ENCODE data around the gene MYH7. TPM values are rescaled to one million over a fixed set of nuclear protein-coding genes. Genes with fewer than 3 reads are reported as not detected.

The MYH7 gene
- total RNA-seq, 1 experiment from 2014 or later = not detected

DNA sequence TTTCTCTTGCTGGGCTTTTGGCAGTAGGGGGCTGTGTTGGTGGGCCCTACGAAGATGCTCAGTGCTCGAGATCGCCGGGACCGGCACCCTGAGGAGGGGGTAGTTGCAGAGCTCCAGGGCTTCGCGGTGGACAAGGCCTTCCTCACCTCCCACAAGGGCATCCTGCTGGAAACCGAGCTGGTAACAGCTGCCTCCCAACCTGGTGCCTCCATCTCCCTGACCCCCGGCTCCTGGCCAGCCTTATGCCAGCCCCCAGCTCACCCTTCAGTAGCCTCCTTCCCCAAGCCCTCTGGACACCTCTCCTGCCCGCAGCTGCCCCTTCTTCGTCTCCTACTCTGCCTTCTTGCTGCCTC lies 58.3 kb downstream of the MYH7 start (continued):
- TF ChIP-seq, protein P1, sequence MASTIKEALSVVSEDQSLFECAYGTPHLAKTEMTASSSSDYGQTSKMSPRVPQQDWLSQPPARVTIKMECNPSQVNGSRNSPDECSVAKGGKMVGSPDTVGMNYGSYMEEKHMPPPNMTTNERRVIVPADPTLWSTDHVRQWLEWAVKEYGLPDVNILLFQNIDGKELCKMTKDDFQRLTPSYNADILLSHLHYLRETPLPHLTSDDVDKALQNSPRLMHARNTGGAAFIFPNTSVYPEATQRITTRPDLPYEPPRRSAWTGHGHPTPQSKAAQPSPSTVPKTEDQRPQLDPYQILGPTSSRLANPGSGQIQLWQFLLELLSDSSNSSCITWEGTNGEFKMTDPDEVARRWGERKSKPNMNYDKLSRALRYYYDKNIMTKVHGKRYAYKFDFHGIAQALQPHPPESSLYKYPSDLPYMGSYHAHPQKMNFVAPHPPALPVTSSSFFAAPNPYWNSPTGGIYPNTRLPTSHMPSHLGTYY (CRISPR knock-in tag; IDR thresholded peaks at IDR 0.05) = no peak

DNA sequence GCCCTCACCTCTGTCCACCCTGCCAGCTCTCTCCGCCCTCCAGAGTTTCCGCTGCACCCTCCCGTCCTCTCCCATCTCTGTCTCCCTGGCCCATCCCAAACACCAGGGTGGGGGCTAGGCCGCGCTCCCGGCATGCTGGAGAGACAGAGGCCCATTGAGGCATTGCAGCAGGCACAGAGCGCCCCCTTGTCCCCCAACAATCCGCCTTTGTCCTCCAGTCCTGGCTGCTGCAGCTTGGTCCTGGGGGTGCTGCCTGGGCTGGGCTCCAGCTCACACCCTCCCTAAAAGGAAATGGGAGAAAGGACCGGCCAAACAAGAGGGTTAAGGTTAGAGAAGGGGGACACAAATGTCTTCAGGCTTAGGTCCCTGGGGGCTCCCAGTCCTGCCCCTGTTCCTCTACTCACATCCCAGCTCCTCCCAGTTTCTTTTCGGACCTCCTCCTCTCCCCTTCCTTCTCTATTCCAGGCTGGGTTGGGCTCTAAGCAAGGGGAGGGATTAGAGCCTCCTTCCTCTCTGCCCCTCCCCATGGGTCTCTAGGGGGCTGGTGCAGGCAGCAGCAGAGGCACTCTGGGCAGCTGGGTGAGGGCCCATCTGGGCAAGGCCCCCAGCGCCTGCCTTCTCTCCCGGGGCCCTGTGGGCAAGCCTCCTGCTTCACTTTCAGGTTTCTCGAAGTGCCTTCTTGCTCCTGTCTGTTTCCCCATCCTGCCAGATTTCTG lies 58.8 kb downstream of the MYH7 start, which contains the start of gene CMTM5:
Gene CMTM5 (plus strand): TSS at position 565 of the 716 bp plus-strand sequence. CDS start 206 bp downstream, outside the sequence.
- Mint-ChIP-seq H3K4me3 (peak within 1 kb of the TSS; percentile 50), H3K27ac (no peak within 1 kb of the TSS), H3K36me3 (no peaks in the 10 kb centered on the region), H3K27me3 (ENCODE audit: low read depth) (peaks cover 58% of the 10 kb centered on the region), H3K9me3 (no peaks in the 10 kb centered on the region), H3K4me1 (peaks cover 11% of the 10 kb centered on the region)
- ATAC-seq = peak; percentile 84
- POLR2A ChIA-PET = interaction anchor here (1.2 kb wide), 2 partner anchors 13 to 50 kb away, joined by 3 to 4 read pairs; no protein-coding TSS in a partner anchor
- peak; percentile 45 for DNase-seq (ENCODE audit: low spot score)
- CTCF ChIA-PET = interaction anchor here (0.6 to 3.6 kb wide), 28 partner anchors 9 to 407 kb away, joined by 3 to 38 read pairs (median 5); partner anchors contain the start of genes PABPN1 and SLC22A17
- TF ChIP-seq ZNF416 (CRISPR knock-in tag; IDR thresholded peaks at IDR 0.05) (no peak), OVOL2 (CRISPR knock-in tag; IDR thresholded peaks at IDR 0.05; ENCODE audit: borderline replicate concordance) (no peak), ESRRA (CRISPR knock-in tag; IDR thresholded peaks at IDR 0.05; ENCODE audit: borderline replicate concordance) (no peak)
- TF ChIP-seq, protein P2, sequence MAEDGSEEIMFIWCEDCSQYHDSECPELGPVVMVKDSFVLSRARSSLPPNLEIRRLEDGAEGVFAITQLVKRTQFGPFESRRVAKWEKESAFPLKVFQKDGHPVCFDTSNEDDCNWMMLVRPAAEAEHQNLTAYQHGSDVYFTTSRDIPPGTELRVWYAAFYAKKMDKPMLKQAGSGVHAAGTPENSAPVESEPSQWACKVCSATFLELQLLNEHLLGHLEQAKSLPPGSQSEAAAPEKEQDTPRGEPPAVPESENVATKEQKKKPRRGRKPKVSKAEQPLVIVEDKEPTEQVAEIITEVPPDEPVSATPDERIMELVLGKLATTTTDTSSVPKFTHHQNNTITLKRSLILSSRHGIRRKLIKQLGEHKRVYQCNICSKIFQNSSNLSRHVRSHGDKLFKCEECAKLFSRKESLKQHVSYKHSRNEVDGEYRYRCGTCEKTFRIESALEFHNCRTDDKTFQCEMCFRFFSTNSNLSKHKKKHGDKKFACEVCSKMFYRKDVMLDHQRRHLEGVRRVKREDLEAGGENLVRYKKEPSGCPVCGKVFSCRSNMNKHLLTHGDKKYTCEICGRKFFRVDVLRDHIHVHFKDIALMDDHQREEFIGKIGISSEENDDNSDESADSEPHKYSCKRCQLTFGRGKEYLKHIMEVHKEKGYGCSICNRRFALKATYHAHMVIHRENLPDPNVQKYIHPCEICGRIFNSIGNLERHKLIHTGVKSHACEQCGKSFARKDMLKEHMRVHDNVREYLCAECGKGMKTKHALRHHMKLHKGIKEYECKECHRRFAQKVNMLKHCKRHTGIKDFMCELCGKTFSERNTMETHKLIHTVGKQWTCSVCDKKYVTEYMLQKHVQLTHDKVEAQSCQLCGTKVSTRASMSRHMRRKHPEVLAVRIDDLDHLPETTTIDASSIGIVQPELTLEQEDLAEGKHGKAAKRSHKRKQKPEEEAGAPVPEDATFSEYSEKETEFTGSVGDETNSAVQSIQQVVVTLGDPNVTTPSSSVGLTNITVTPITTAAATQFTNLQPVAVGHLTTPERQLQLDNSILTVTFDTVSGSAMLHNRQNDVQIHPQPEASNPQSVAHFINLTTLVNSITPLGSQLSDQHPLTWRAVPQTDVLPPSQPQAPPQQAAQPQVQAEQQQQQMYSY (CRISPR knock-in tag; IDR thresholded peaks at IDR 0.05) = peak; percentile 71

DNA sequence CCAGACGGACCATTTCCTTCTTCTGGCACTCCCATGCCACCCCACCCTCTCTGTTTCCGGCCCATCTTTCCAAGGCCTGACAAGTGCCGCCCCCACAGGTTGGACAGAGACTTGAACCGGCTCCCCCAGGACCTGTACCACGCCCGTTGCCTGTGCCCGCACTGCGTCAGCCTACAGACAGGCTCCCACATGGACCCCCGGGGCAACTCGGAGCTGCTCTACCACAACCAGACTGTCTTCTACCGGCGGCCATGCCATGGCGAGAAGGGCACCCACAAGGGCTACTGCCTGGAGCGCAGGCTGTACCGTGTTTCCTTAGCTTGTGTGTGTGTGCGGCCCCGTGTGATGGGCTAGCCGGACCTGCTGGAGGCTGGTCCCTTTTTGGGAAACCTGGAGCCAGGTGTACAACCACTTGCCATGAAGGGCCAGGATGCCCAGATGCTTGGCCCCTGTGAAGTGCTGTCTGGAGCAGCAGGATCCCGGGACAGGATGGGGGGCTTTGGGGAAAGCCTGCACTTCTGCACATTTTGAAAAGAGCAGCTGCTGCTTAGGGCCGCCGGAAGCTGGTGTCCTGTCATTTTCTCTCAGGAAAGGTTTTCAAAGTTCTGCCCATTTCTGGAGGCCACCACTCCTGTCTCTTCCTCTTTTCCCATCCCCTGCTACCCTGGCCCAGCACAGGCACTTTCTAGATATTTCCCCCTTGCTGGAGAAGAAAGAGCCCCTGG lies 59.8 kb downstream of the MYH7 start:
- Mint-ChIP-seq H3K4me1 (peaks cover 11% of the 10 kb centered on the region), H3K36me3 (no peaks in the 10 kb centered on the region), H3K27ac (no peak overlapping the region), H3K9me3 (no peaks in the 10 kb centered on the region), H3K4me3 (no peak overlapping the region), H3K27me3 (ENCODE audit: low read depth) (peaks cover 61% of the 10 kb centered on the region)
- DNase-seq (ENCODE audit: low spot score) (no peak), ATAC-seq (no peak)
- TF ChIP-seq, protein P3, sequence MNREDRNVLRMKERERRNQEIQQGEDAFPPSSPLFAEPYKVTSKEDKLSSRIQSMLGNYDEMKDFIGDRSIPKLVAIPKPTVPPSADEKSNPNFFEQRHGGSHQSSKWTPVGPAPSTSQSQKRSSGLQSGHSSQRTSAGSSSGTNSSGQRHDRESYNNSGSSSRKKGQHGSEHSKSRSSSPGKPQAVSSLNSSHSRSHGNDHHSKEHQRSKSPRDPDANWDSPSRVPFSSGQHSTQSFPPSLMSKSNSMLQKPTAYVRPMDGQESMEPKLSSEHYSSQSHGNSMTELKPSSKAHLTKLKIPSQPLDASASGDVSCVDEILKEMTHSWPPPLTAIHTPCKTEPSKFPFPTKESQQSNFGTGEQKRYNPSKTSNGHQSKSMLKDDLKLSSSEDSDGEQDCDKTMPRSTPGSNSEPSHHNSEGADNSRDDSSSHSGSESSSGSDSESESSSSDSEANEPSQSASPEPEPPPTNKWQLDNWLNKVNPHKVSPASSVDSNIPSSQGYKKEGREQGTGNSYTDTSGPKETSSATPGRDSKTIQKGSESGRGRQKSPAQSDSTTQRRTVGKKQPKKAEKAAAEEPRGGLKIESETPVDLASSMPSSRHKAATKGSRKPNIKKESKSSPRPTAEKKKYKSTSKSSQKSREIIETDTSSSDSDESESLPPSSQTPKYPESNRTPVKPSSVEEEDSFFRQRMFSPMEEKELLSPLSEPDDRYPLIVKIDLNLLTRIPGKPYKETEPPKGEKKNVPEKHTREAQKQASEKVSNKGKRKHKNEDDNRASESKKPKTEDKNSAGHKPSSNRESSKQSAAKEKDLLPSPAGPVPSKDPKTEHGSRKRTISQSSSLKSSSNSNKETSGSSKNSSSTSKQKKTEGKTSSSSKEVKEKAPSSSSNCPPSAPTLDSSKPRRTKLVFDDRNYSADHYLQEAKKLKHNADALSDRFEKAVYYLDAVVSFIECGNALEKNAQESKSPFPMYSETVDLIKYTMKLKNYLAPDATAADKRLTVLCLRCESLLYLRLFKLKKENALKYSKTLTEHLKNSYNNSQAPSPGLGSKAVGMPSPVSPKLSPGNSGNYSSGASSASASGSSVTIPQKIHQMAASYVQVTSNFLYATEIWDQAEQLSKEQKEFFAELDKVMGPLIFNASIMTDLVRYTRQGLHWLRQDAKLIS (CRISPR knock-in tag; IDR thresholded peaks at IDR 0.05; ENCODE audit: borderline replicate concordance) = no peak
- TF ChIP-seq CBFB (CRISPR knock-in tag; IDR thresholded peaks at IDR 0.05; ENCODE audit: low read depth) (no peak), CREB1 (CRISPR knock-in tag; IDR thresholded peaks at IDR 0.05) (no peak), TCF7 (CRISPR knock-in tag; IDR thresholded peaks at IDR 0.05; ENCODE audit: low read depth) (no peak), CREM (CRISPR knock-in tag; IDR thresholded peaks at IDR 0.05) (no peak), ATF1 (CRISPR knock-in tag; IDR thresholded peaks at IDR 0.05) (no peak), ETV6 (CRISPR knock-in tag; IDR thresholded peaks at IDR 0.05) (no peak), ELF4 (CRISPR knock-in tag; IDR thresholded peaks at IDR 0.05; ENCODE audit: low read depth) (no peak), ZBTB21 (CRISPR knock-in tag; IDR thresholded peaks at IDR 0.05; ENCODE audit: borderline replicate concordance) (no peak), NFATC4 (CRISPR knock-in tag; IDR thresholded peaks at IDR 0.05) (no peak)
- TF ChIP-seq, protein P4, sequence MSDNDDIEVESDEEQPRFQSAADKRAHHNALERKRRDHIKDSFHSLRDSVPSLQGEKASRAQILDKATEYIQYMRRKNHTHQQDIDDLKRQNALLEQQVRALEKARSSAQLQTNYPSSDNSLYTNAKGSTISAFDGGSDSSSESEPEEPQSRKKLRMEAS (CRISPR knock-in tag; IDR thresholded peaks at IDR 0.05) = no peak
- TF ChIP-seq, protein P5, sequence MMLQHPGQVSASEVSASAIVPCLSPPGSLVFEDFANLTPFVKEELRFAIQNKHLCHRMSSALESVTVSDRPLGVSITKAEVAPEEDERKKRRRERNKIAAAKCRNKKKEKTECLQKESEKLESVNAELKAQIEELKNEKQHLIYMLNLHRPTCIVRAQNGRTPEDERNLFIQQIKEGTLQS (CRISPR knock-in tag; conservative IDR thresholded peaks at IDR 0.05) = no peak
- TF ChIP-seq, protein P6, sequence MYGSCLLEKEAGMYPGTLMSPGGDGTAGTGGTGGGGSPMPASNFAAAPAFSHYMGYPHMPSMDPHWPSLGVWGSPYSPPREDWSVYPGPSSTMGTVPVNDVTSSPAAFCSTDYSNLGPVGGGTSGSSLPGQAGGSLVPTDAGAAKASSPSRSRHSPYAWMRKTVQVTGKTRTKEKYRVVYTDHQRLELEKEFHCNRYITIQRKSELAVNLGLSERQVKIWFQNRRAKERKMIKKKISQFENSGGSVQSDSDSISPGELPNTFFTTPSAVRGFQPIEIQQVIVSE (CRISPR knock-in tag; IDR thresholded peaks at IDR 0.05; ENCODE audit: borderline replicate concordance) = no peak
- TF ChIP-seq, protein P7, sequence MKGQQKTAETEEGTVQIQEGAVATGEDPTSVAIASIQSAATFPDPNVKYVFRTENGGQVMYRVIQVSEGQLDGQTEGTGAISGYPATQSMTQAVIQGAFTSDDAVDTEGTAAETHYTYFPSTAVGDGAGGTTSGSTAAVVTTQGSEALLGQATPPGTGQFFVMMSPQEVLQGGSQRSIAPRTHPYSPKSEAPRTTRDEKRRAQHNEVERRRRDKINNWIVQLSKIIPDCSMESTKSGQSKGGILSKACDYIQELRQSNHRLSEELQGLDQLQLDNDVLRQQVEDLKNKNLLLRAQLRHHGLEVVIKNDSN (CRISPR knock-in tag; IDR thresholded peaks at IDR 0.05) = no peak
- ChIA-PET POLR2A (interaction anchor here (1.2 to 1.5 kb wide), 3 partner anchors 10 to 49 kb away, joined by 3 to 4 read pairs (median 4); no protein-coding TSS in a partner anchor), CTCF (interaction anchor here (0.9 to 3.6 kb wide), 19 partner anchors 8 to 307 kb away, joined by 3 to 38 read pairs (median 7); partner anchors contain the start of genes PABPN1 and SLC22A17)

Measured in WTC11 (cell line).